ENCODE measurements around the gene TTC28.

The TTC28 gene

DNA sequence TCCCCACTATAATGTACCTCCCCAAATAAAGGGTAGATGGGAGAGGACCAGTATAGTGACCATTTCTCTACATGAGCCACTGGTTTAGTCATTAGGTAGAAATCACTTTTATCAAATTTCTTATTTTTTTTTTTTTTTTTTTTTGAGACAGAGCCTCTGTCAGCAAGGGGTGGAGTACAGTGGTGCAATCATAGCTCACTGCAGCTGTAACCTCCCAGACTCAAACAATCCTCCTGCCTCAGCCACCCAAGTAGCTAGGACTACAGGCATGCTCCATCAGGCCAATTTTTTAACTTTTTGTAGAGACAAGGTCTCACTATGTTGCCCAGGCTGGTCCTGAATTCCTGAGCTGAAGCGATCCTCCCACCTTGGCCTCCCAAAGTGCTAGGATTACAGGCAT, 322.4 kb downstream of the TTC28 start:
- H3K36me3 ChIP-seq (ENCODE audit: control insufficient read depth, insufficient read depth, low read length): no peaks in the 10 kb centered on the region
- no peak overlapping the region for H3K56ac ChIP-seq (ENCODE audit: low read length)
- H3K9ac ChIP-seq (ENCODE audit: low read length): no peak overlapping the region
- no peak overlapping the region for H3K23ac ChIP-seq (ENCODE audit: low read length)
- H3K79me1 ChIP-seq (ENCODE audit: low read length): no peaks in the 10 kb centered on the region
- WGBS (ENCODE audit: extremely low coverage, insufficient coverage, low lambda C conversion rate): no CpG with 5 or more reads among the region's 1 CpG
- no peaks in the 10 kb centered on the region for H3K79me2 ChIP-seq (ENCODE audit: control insufficient read depth, insufficient read depth, low read length)
- H2BK120ac ChIP-seq (ENCODE audit: low read depth, low read length): no peak overlapping the region
- H4K8ac ChIP-seq (ENCODE audit: low read depth, low read length): no peak overlapping the region
- H3K4me3 ChIP-seq (ENCODE audit: low read length): no peak overlapping the region
- DNase-seq: no peak
- no peak overlapping the region for H2AK5ac ChIP-seq (ENCODE audit: low read length)
- H2BK15ac ChIP-seq (replicated peaks; ENCODE audit: low read depth): no peak overlapping the region
- no peak overlapping the region for H3K27ac ChIP-seq (ENCODE audit: low read depth, low read length)
- H4K5ac ChIP-seq (ENCODE audit: low read length): no peak overlapping the region
- H3K4ac ChIP-seq (ENCODE audit: low read depth, low read length): no peak overlapping the region
- no peak overlapping the region for H2BK5ac ChIP-seq (ENCODE audit: low read length)
- H3K4me2 ChIP-seq (ENCODE audit: low read length): no peak overlapping the region
- no peak overlapping the region for H3K18ac ChIP-seq (ENCODE audit: low read length)
- H3K4me1 ChIP-seq (ENCODE audit: control insufficient read depth, low read depth, low read length): no peaks in the 10 kb centered on the region
- H3K27me3 ChIP-seq (ENCODE audit: insufficient read depth, low read length, poor library complexity): no peaks in the 10 kb centered on the region

DNA sequence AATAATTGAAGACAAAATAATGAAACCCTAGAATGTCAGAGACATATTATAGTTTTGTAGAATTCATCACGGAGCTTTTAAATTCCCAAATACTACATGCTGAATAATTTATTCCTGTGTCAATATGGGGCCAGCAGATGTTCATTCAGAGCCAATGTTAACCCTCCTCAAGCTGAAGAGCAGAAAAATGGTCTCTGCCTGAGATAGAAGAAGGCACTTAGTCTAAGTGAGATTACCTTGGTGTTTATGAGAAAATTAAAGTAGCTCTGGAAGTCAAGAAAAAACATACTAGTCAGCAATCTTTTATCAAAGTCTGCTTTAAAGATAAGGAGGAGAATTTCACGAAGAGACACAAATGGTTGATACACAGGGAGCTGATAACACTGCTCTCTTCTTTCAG, 328.2 kb downstream of the TTC28 start:
- H3K79me2 ChIP-seq (ENCODE audit: control insufficient read depth, insufficient read depth, low read length): no peaks in the 10 kb centered on the region
- H3K79me1 ChIP-seq (ENCODE audit: low read length): no peaks in the 10 kb centered on the region
- H3K18ac ChIP-seq (ENCODE audit: low read length): no peak overlapping the region
- H3K27me3 ChIP-seq (ENCODE audit: insufficient read depth, low read length, poor library complexity): no peaks in the 10 kb centered on the region
- H2BK5ac ChIP-seq (ENCODE audit: low read length): no peak overlapping the region
- no peak overlapping the region for H3K56ac ChIP-seq (ENCODE audit: low read length)
- no peak overlapping the region for H2BK15ac ChIP-seq (replicated peaks; ENCODE audit: low read depth)
- no peak overlapping the region for H2AK5ac ChIP-seq (ENCODE audit: low read length)
- H4K8ac ChIP-seq (ENCODE audit: low read depth, low read length): no peak overlapping the region
- H3K4me2 ChIP-seq (ENCODE audit: low read length): no peak overlapping the region
- H4K5ac ChIP-seq (ENCODE audit: low read length): no peak overlapping the region
- WGBS (ENCODE audit: extremely low coverage, insufficient coverage, low lambda C conversion rate): no CpG with 5 or more reads among the region's 2 CpGs
- no peak overlapping the region for H3K27ac ChIP-seq (ENCODE audit: low read depth, low read length)
- H3K9ac ChIP-seq (ENCODE audit: low read length): no peak overlapping the region
- peak; percentile 77 for DNase-seq
- H3K23ac ChIP-seq (ENCODE audit: low read length): no peak overlapping the region
- H3K4me3 ChIP-seq (ENCODE audit: low read length): no peak overlapping the region
- no peaks in the 10 kb centered on the region for H3K36me3 ChIP-seq (ENCODE audit: control insufficient read depth, insufficient read depth, low read length)
- no peak overlapping the region for H2BK120ac ChIP-seq (ENCODE audit: low read depth, low read length)
- H3K4me1 ChIP-seq (ENCODE audit: control insufficient read depth, low read depth, low read length): no peaks in the 10 kb centered on the region
- no peak overlapping the region for H3K4ac ChIP-seq (ENCODE audit: low read depth, low read length)

DNA sequence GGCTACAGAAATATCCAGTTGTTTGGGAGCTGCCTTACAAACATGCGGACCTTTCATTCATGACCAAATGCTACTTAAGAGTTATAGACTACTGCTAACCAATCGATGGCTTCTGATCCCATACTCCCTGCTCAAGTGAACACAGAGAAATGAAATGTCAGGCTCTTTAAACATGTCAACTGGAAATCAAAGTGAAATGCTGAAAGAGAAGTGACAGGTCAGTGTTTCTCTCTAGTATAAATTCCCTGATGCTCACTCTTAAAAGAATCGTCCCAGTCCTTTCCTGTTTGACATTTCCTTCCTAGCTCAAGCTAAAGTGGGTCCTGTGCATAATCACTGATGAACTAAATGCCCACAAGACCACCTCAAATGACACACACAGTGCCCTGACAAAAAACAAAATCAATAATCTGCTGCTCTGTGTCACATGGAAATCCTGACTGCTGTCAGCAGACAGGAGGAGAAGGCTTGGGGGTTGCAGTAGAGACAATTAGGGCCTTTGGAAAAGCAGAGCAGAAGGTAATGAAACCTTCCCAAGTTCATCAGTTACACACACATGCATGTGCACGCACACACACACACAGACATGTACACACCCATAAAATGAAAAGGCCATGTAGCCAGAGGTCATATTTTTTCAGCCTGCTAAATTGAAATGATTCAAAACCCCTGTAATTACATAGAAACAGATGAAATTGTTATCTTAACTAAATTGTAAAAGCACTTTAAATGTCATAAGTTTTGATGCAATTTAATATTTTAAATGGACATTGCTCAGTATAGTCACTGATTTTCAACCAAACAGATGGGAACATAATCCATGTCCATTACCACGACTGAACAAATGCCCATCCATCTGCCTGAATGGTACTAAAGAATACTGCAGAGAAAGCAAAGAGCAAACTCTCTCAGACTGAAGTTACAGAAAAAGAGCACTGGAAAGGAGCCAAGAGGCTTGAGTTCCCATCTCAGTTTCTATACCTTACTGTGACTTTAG, 330.7 kb downstream of the TTC28 start:
- Histone ChIP-seq H3K27ac (ENCODE audit: low read depth, low read length) (no peak overlapping the region), H3K79me2 (ENCODE audit: control insufficient read depth, insufficient read depth, low read length) (no peaks in the 10 kb centered on the region), H3K79me1 (ENCODE audit: low read length) (no peaks in the 10 kb centered on the region), H3K9ac (ENCODE audit: low read length) (no peak overlapping the region), H3K27me3 (ENCODE audit: insufficient read depth, low read length, poor library complexity) (no peaks in the 10 kb centered on the region), H3K4me3 (ENCODE audit: low read length) (no peak overlapping the region), H3K36me3 (ENCODE audit: control insufficient read depth, insufficient read depth, low read length) (no peaks in the 10 kb centered on the region), H3K23ac (ENCODE audit: low read length) (no peak overlapping the region), H2BK5ac (ENCODE audit: low read length) (no peak overlapping the region), H2BK120ac (ENCODE audit: low read depth, low read length) (no peak overlapping the region), H3K4ac (ENCODE audit: low read depth, low read length) (no peak overlapping the region), H2BK15ac (replicated peaks; ENCODE audit: low read depth) (no peak overlapping the region), H4K5ac (ENCODE audit: low read length) (no peak overlapping the region), H3K18ac (ENCODE audit: low read length) (no peak overlapping the region), H3K4me2 (ENCODE audit: low read length) (no peak overlapping the region), H2AK5ac (ENCODE audit: low read length) (no peak overlapping the region), H3K56ac (ENCODE audit: low read length) (no peak overlapping the region), H3K4me1 (ENCODE audit: control insufficient read depth, low read depth, low read length) (no peaks in the 10 kb centered on the region), H4K8ac (ENCODE audit: low read depth, low read length) (no peak overlapping the region)
- no CpG with 5 or more reads among the region's 5 CpGs for WGBS (ENCODE audit: extremely low coverage, insufficient coverage, low lambda C conversion rate)
- no peak for DNase-seq

GRCh38 chr22:28346308-28346707, 333.3 kb downstream of the TTC28 start:
- H2BK120ac ChIP-seq (ENCODE audit: low read depth, low read length): no peak overlapping the region
- H3K4me1 ChIP-seq (ENCODE audit: control insufficient read depth, low read depth, low read length): no peaks in the 10 kb centered on the region
- no peak overlapping the region for H3K27ac ChIP-seq (ENCODE audit: low read depth, low read length)
- H3K79me1 ChIP-seq (ENCODE audit: low read length): no peaks in the 10 kb centered on the region
- no peak overlapping the region for H3K4me3 ChIP-seq (ENCODE audit: low read length)
- H3K36me3 ChIP-seq (ENCODE audit: control insufficient read depth, insufficient read depth, low read length): no peaks in the 10 kb centered on the region
- H2BK15ac ChIP-seq (replicated peaks; ENCODE audit: low read depth): no peak overlapping the region
- H3K4ac ChIP-seq (ENCODE audit: low read depth, low read length): no peak overlapping the region
- H3K4me2 ChIP-seq (ENCODE audit: low read length): no peak overlapping the region
- no peak overlapping the region for H4K5ac ChIP-seq (ENCODE audit: low read length)
- H3K27me3 ChIP-seq (ENCODE audit: insufficient read depth, low read length, poor library complexity): no peaks in the 10 kb centered on the region
- no peak overlapping the region for H3K23ac ChIP-seq (ENCODE audit: low read length)
- no CpG with 5 or more reads among the region's 2 CpGs for WGBS (ENCODE audit: extremely low coverage, insufficient coverage, low lambda C conversion rate)
- H2BK5ac ChIP-seq (ENCODE audit: low read length): no peak overlapping the region
- no peak overlapping the region for H3K9ac ChIP-seq (ENCODE audit: low read length)
- no peak overlapping the region for H3K18ac ChIP-seq (ENCODE audit: low read length)
- DNase-seq: no peak
- no peak overlapping the region for H3K56ac ChIP-seq (ENCODE audit: low read length)
- no peak overlapping the region for H4K8ac ChIP-seq (ENCODE audit: low read depth, low read length)
- no peak overlapping the region for H2AK5ac ChIP-seq (ENCODE audit: low read length)
- no peaks in the 10 kb centered on the region for H3K79me2 ChIP-seq (ENCODE audit: control insufficient read depth, insufficient read depth, low read length)

DNA sequence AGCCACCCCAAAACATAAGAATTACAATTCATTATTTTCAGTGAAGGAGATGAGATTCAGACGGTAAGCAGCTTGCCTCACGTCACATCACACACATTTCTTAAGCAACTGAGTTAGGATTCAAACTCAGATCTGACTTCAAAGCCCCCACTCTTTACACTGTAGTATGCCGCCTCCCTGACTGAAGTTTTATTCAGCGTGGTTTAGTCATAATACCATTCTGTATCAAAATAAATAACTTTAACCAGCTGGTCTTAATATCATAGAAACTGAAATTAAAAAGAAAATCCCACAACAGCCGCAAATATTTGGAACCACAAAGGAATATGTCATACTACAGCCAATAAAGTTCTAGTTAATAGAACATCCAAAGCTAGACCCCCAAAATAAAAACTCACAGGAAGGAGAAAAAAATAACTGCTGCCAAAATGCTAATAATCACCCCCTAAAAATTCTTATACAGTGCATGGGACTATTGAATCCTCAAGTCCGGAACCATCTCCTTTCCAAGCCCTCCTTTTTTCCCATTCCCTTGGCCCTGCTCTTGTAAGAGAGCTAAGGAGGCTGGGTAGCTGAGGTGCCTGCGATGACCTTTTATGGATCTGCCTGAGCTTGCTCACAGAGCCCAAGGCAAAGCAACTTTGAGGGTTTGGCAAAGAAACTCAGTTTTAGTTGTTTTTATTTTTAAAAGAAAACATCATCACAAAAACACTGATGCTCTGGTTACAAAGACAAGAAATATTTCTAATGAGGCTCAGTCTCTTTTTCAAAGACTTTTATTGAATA, 334.5 kb downstream of the TTC28 start:
- H3K4me1 ChIP-seq (ENCODE audit: control insufficient read depth, low read depth, low read length): no peaks in the 10 kb centered on the region
- H3K23ac ChIP-seq (ENCODE audit: low read length): no peak overlapping the region
- no peaks in the 10 kb centered on the region for H3K27me3 ChIP-seq (ENCODE audit: insufficient read depth, low read length, poor library complexity)
- H3K4me3 ChIP-seq (ENCODE audit: low read length): no peak overlapping the region
- H4K5ac ChIP-seq (ENCODE audit: low read length): no peak overlapping the region
- no peaks in the 10 kb centered on the region for H3K79me2 ChIP-seq (ENCODE audit: control insufficient read depth, insufficient read depth, low read length)
- no peak overlapping the region for H3K18ac ChIP-seq (ENCODE audit: low read length)
- peak; percentile 42 for DNase-seq
- no peak overlapping the region for H2BK120ac ChIP-seq (ENCODE audit: low read depth, low read length)
- H2BK5ac ChIP-seq (ENCODE audit: low read length): no peak overlapping the region
- no peak overlapping the region for H2AK5ac ChIP-seq (ENCODE audit: low read length)
- H3K4me2 ChIP-seq (ENCODE audit: low read length): no peak overlapping the region
- no peaks in the 10 kb centered on the region for H3K36me3 ChIP-seq (ENCODE audit: control insufficient read depth, insufficient read depth, low read length)
- no peak overlapping the region for H3K27ac ChIP-seq (ENCODE audit: low read depth, low read length)
- no peak overlapping the region for H3K4ac ChIP-seq (ENCODE audit: low read depth, low read length)
- no peak overlapping the region for H2BK15ac ChIP-seq (replicated peaks; ENCODE audit: low read depth)
- H4K8ac ChIP-seq (ENCODE audit: low read depth, low read length): no peak overlapping the region
- WGBS (ENCODE audit: extremely low coverage, insufficient coverage, low lambda C conversion rate): no CpG with 5 or more reads among the region's 7 CpGs
- H3K79me1 ChIP-seq (ENCODE audit: low read length): no peaks in the 10 kb centered on the region
- no peak overlapping the region for H3K56ac ChIP-seq (ENCODE audit: low read length)
- H3K9ac ChIP-seq (ENCODE audit: low read length): no peak overlapping the region

All from mesendoderm (in vitro differentiated cells).